NCI-H187 treated with DMSO at 0.1 percent for 48 hours (cell line): ENCODE data around the gene NUCKS1.

ENCODE experiments used
- DNase-seq: peaks from one replicate; lab custom pipeline; 2025; lab: John Stamatoyannopoulos, UW

Gene NUCKS1

GRCh38 chr1:205770618-205771017 lies 20.6 kb upstream of the NUCKS1 start:
- no peak for DNase-seq

GRCh38 chr1:205769641-205770365 lies 19.8 kb upstream of the NUCKS1 start:
- DNase-seq, result no peak

- no peak for DNase-seq
These were observed 17.3 kb upstream of the NUCKS1 start for GRCh38 chr1:205767248-205767647.

DNA sequence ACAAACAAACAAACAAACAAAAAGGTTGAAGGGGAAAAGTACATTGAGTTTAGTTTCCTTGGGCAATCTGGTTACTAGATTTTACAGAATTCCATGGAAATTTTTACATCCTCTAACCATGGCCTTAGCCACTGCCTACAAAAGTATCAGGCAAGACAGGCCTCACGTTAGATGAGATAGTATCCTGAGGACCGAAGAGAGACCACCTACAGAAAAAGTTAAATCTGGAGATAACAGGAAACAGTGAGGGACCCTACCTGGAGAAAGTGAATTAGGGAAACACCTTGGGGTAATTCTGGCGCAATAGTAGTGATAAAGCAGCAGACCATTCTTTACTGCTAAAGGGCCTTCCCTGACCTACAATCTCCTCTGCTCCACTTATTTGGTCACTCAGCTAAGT lies 16.6 kb upstream of the NUCKS1 start:
- no peak for DNase-seq

GRCh38 chr1:205766038-205766437 lies 16.1 kb upstream of the NUCKS1 start:
- DNase-seq, result no peak

GRCh38 chr1:205764578-205764977 lies 14.6 kb upstream of the NUCKS1 start:
- no peak for DNase-seq

GRCh38 chr1:205763980-205764379 lies 14.0 kb upstream of the NUCKS1 start:
- no peak for DNase-seq

GRCh38 chr1:205760606-205761005 lies 10.6 kb upstream of the NUCKS1 start:
- no peak for DNase-seq

DNA sequence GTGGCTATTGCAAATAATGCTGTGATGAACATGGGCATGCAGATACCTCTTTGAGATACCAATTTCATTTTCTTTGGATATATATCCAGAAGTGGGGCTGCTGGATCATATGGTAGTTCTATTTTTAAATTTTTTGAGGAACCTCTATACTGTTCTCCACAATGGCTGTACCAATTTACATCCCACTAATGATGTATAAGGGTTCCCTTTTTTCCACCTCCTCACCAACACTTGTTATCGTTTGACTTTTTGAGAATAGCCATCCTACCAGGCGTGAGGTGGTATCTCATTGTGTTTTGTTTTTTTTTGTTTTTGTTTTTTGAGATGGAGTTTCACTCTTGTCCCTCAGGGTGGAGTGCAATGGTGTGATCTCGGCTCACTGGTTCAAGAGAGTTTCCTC lies 6.6 kb upstream of the NUCKS1 start:
- DNase-seq, result no peak

DNA sequence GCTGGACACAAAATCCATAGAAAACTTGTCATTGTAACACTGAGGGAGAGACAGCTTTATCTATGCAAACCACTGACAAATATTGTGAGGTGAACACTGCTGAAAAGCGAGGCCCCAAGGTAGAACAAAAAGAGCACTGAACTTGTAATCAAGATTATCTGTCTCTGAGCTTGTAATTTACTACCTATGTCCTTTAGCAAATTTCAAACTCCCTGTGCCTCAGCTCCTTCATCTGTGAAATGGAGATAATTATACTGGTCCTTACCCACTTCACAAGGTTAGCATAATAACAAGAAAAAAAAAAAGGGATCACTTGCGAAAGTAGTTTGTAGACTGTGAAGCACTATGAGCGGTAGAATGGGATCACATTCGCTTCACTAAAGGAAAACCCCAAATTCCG lies 4.9 kb upstream of the NUCKS1 start:
- DNase-seq, result no peak

DNA sequence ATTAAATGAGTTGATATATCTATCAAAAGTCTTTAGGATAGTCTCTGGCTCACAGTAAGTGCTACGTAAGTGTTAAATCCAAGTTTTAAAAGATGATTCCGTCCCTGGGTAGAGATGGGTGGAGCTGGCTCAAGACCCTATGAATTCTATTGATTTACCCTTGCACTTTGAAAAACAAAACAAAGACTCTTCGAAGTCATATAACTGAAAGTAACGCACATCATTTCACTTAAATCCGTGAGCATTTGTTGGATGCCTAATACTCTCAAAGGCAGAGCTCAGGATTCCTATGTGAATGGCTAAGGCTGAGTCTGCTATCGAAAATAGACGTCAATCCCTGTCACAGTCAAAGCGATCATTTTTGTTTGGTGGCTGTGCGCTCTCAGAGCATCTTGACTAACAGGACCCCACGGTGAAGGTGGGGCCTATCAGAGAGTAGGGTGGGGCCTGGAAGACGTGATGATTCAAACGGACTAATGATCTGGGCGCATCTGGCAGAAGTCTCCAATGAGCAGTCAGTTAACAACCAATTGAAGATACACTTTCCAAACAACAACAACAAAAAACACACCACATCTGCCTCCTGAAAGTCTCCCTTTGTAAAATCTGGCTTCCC lies 1.2 kb upstream of the NUCKS1 start:
- DNase-seq, result no peak

DNA sequence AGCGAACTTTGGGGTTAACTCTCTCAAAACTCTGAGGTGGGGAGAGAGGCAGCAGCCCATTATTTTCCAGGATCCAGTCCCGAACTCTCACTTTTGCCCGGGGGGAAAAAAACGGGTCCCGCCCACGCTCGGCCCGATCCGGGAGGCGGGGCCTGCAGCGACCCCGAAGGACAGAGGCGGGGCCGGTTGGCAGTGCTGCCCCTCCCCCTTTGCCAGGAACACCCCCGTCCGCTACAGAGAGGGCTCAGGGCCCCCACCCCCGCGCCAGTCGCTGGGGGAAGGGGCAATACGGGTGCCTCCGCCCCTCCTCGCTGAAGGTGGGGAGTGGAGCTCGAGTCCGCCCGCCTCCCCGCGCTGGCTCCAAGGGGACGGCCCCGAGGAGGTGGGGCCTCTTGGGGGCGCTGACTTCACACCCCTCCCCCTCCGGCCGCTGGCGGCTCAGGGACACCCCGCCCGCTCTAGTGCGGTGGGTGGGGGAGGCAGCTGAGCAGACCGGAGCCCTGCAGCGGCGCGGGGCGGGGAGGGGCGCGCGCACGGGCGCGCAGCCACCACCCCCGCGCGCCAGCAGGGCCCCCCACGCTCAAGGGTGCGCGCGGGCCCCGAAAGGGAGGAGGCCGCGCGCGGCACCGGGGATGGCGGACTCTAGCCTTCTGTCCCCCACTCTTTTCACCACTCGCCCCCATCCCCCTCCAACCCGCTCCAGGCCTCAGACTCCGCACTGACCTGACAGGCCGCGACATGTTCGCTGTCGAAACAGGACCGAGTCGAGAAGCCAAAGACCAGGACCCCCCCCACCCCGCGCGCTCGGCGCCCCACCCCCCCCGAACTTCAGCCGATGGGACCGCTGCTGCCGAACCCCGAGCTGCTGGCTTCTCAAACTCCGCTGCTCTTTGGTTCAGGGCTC lies 496 bp downstream of the NUCKS1 start:
- peak; percentile 76 for DNase-seq

GRCh38 chr1:205748403-205749233 lies 1.4 kb downstream of the NUCKS1 start:
- no peak for DNase-seq

- no peak for DNase-seq
These were observed 3.1 kb downstream of the NUCKS1 start for GRCh38 chr1:205746757-205747412.

GRCh38 chr1:205744403-205744802 lies 5.6 kb downstream of the NUCKS1 start:
- no peak for DNase-seq

DNA sequence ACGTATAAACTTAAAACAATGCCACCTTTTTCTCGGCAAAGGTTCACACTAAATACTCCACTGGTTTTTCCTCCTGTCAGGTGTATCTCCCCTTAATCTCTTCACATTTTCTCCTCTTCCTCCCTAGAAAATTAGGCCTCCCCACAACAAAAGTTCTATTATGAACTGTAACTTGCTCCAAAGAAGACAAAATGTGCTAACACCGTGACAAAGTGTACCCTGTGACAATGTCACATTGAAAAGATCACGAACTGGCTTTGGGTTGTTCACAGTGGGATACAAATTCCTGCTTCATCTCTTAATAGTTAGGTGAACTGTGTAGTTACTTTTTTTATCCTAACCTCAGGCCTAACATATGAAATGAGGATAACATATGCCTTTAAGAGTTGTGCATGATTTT lies 6.0 kb downstream of the NUCKS1 start:
- no peak for DNase-seq

- no peak for DNase-seq
These were observed 8.3 kb downstream of the NUCKS1 start for GRCh38 chr1:205741681-205742080.

DNA sequence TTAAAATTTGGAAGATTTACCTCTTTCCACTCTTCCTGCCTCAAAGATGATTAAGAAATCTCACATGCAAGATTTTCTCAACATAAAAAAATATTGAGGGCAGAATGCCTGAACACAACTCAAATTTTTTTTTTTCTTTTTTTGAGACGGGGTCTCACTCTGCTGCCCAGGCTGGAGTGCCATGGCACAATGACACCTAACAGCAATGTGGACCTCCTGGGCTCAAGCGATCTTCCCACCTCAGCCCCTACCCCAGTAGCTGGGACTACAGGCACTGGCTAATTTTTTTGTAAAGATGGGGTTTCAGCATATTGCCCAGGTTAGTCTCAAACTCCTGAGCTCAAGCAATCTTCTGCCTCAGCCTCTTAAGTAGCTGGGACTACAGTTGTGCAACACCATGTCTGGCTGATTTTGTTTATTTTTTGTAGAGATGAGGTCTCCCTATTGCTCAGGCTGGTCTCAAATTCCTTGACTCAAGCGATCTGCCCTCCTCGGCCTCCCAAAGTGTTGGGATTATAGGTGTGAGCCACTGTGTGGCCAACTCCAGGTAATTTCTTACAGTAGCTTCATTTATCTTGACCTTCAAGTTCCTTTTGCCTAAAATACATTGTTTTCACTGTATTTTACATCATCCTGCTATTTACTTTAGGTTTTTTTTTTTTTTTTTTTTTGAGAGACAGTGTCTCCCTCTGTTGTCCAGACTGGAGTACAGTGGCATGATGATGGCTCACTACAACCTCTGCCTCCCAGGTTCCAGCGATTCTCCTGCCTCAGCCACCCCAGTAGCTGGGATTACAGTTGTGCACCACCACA lies 10.4 kb downstream of the NUCKS1 start:
- no peak for DNase-seq

DNA sequence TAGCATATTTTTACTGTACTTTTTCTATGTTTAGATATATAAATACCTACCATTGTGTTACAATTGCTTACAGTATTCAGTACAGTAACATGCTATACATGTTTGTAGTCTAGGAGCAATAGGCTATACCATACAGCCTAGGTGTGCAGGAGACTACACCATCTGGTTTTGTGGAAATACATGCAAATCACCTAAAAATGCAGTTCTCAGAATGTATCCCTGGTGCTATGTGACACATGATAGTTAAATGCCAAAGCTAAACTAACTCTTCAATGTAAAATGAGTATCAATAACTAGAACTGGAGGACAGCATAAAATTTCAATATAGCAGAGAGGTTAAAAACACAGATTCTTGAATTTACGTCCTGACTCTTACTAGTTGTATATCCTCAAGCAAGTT lies 14.8 kb downstream of the NUCKS1 start:
- no peak for DNase-seq

DNA sequence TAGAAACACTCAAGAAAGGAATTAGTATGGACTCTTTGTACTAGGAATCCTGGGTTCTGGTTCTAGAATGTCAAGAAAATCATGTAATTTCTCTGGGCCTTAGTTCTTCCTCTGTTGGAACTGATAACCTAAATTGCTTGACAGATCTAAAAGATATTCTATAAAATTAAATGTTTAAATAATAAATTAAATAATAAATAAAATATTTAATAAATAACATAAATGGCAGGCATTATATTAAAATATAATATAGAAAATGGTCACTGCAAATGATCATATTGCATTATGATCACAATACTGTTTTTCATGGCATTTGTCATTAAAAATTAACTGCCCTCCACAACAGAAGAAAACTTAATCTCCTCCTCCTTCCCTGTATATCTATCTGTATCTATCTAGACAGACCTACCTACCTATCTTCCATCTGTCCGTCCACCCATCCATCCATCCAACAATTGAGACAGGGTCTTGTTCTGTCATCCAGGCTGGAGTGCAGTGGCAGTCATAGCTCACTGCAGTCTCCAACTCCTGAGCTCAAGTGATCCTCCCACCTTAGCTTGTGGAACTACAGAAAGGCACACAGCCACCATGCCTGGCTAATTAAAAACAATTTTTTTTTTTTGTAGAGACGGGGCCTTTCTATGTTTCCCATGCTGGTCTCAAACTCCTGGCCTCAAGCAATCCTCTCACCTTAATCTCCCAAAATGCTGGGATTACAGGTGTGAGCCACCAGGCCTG lies 16.4 kb downstream of the NUCKS1 start:
- no peak for DNase-seq
